Activated naive CD8-positive, alpha-beta T cell treated with anti-CD3 and anti-CD28 coated beads, Interleukin-2, amount 10 ng/mL, durations not matched to agents 7 days and 5 days (primary cell): Measurements from ENCODE around the gene OR7A10. TPM values are rescaled to one million over a fixed set of nuclear protein-coding genes. Genes with fewer than 3 reads are reported as not detected.

Source experiments
- ATAC-seq: fragments of 150-1000 bp; cut with Tn5 transposase; one replicate; pipeline ENCODE4 v1.10.0; 2021; ENCODE audit warnings: low read depth, moderate library complexity
- POLR2A ChIA-PET: fragments of 350-600 bp; sonication (Branson Sonifier 250); formaldehyde crosslinking; loops from one replicate; lab custom pipeline; 2021; ENCODE audit warnings: antibody characterized with exemption; lab: Charles Lee
- DNase-seq: peaks from one replicate; pipeline ENCODE4 v3.0.0; 2021
- H3K27ac Mint-ChIP-seq: one replicate; pipeline ENCODE4 v1.8.0; 2022; ENCODE audit warnings: mild to moderate bottlenecking, mixed read lengths
- H3K27me3 Mint-ChIP-seq: one replicate; pipeline ENCODE4 v1.8.0; 2022; ENCODE audit warnings: mild to moderate bottlenecking, moderate library complexity, mixed read lengths
- H3K36me3 Mint-ChIP-seq: one replicate; pipeline ENCODE4 v1.8.0; 2021; ENCODE audit warnings: mild to moderate bottlenecking, mixed read lengths
- H3K4me1 Mint-ChIP-seq: one replicate; pipeline ENCODE4 v1.8.0; 2021; ENCODE audit warnings: mixed read lengths
- H3K4me3 Mint-ChIP-seq: one replicate; pipeline ENCODE4 v1.8.0; 2022; ENCODE audit warnings: mild to moderate bottlenecking, moderate library complexity, mixed read lengths
- H3K9me3 Mint-ChIP-seq: one replicate; pipeline ENCODE4 v1.8.0; 2021; ENCODE audit warnings: mixed read lengths
- total RNA-seq, 2 experiments: library from RNA; stranded (reverse); gene quantifications; one replicate each; pipeline ENCODE4 v1.2.3, GENCODE V29; 2021

The OR7A10 gene
- total RNA-seq = not detected

- POLR2A ChIA-PET = interaction anchor here (0.7 kb wide), 1 partner anchor 27 kb away, joined by 3 read pairs; no protein-coding TSS in a partner anchor
- DNase-seq (no peak), ATAC-seq (no peak)
- Mint-ChIP-seq H3K4me1 (no peaks in the 10 kb centered on the region), H3K4me3 (no peak within 1 kb of the TSS), H3K27ac (no peak within 1 kb of the TSS), H3K9me3 (no peaks in the 10 kb centered on the region), H3K36me3 (no peaks in the 10 kb centered on the region), H3K27me3 (peaks cover 11% of the 10 kb centered on the region)
These were observed at the start of gene OR7A10 for GRCh38 chr19:14848822-14849221. TSS of gene OR7A10 (minus strand) at chr19:14848922. CDS start at chr19:14841877, 7,045 bp downstream.

- ATAC-seq (no peak), DNase-seq (no peak)
- H3K36me3 Mint-ChIP-seq = no peaks in the 10 kb centered on the region
- H3K4me3 Mint-ChIP-seq = no peak overlapping the region
- POLR2A ChIA-PET = no interaction called here
- H3K4me1 Mint-ChIP-seq = peaks cover 3% of the 10 kb centered on the region
- H3K27me3 Mint-ChIP-seq = peaks cover 24% of the 10 kb centered on the region
- H3K27ac Mint-ChIP-seq = no peak overlapping the region
- no peaks in the 10 kb centered on the region for H3K9me3 Mint-ChIP-seq
These were observed 42.1 kb upstream of the OR7A10 start for GRCh38 chr19:14890643-14891379.

- no peak overlapping the region for H3K4me3 Mint-ChIP-seq
- no peaks in the 10 kb centered on the region for H3K36me3 Mint-ChIP-seq
- no peak overlapping the region for H3K27ac Mint-ChIP-seq
- peaks cover 26% of the 10 kb centered on the region for H3K27me3 Mint-ChIP-seq
- DNase-seq (no peak), ATAC-seq (no peak)
- H3K4me1 Mint-ChIP-seq = peaks cover 3% of the 10 kb centered on the region
- H3K9me3 Mint-ChIP-seq = no peaks in the 10 kb centered on the region
- POLR2A ChIA-PET = no interaction called here
These were observed 41.4 kb upstream of the OR7A10 start for GRCh38 chr19:14889994-14890642.

DNA sequence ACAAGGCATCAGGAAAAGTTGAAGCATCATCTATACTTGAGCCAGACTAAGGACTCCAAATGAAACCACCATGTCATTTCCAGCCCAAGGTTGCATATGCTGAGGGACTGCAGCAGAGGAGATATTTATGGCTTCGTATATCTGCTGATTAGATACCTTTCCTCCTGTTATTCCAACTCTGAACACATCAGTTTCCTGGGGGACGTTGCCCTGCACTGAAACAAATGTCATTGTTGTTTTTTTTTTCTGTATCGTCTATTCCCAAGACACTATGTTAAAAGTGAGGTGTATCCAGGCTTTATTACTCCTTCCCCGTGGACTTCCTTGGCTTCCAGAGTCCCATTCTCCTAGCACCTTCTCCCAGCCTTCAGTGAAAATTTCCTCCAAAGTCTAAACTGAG, 37.3 kb upstream of the OR7A10 start, which contains the start of gene OR7A17:
OR7A17 (minus strand) TSS at position 101 of the 400 bp plus-strand sequence. CDS start 4,777 bp downstream, outside the sequence.
- Mint-ChIP-seq H3K36me3 (no peaks in the 10 kb centered on the region), H3K4me1 (peaks cover 3% of the 10 kb centered on the region), H3K4me3 (no peak within 1 kb of the TSS), H3K27me3 (peaks cover 13% of the 10 kb centered on the region), H3K27ac (no peak within 1 kb of the TSS), H3K9me3 (no peaks in the 10 kb centered on the region)
- POLR2A ChIA-PET = no interaction called here
- DNase-seq (no peak), ATAC-seq (no peak)

DNA sequence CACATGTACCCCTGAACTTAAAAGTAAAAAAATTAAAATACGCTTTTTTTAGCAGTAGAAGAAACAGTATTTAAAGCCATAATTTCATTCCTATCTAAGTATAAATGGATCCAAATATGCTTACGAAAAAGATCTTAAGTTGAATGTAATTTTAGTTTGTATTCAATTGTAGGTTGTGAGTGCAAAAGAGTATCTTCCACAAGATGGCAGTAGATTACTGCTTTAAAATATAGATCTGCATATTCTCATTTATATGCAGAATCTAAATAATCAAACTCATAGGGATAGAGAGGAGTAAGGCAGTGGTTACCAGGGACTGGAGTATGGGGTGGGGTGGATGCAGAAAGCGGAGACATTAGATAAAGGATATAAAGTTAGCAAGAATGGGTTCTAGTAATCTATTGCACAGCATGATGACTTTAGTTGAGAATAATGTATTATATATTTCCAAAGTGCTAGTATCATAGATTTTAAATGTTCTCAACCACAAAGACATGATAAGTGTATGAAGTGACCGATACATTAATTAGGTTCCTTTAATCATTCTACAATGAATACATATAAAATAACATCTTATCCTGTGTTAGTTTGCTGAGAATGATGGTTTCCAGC, 23.0 kb upstream of the OR7A10 start:
- Mint-ChIP-seq H3K4me3 (no peak overlapping the region), H3K9me3 (no peaks in the 10 kb centered on the region), H3K27me3 (peaks cover 11% of the 10 kb centered on the region), H3K27ac (no peak overlapping the region), H3K4me1 (no peaks in the 10 kb centered on the region), H3K36me3 (no peaks in the 10 kb centered on the region)
- no peak for ATAC-seq
- POLR2A ChIA-PET = no interaction called here
- no peak for DNase-seq

- Mint-ChIP-seq H3K4me1 (no peaks in the 10 kb centered on the region), H3K27me3 (peaks cover 14% of the 10 kb centered on the region), H3K4me3 (no peak overlapping the region)
These were observed 19.8 kb upstream of the OR7A10 start for GRCh38 chr19:14868497-14868896.

DNA sequence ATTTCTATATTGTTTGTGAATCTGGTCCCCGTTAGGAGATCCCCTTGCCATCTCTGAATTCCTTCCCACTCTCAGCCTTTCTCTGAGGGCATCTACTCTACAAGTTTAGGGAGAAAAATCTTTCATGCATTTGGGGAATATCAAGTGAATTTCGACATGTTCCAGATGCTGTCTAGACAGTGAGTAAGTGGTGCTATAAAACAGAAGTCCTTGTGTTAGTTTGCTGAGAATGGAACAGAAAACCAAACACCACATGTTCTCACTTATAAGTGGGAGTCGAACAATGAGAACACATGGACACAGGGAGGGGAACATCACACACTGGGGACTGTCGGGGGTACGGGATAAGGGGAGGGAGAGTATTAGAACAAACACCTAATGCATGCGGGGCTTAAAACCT, 5.1 kb downstream of the OR7A10 start:
- Mint-ChIP-seq H3K36me3 (no peaks in the 10 kb centered on the region), H3K27me3 (peaks cover 3% of the 10 kb centered on the region), H3K27ac (no peak overlapping the region), H3K9me3 (no peaks in the 10 kb centered on the region), H3K4me1 (no peaks in the 10 kb centered on the region), H3K4me3 (no peak overlapping the region)
- no peak for DNase-seq
- POLR2A ChIA-PET = no interaction called here
- ATAC-seq = no peak

More at GRCh38 chr19:14868497-14868896, 19.8 kb upstream of the OR7A10 start:
- Mint-ChIP-seq H3K9me3 (no peaks in the 10 kb centered on the region), H3K36me3 (no peaks in the 10 kb centered on the region), H3K27ac (no peak overlapping the region)
- ATAC-seq (no peak), DNase-seq (no peak)
- POLR2A ChIA-PET = no interaction called here

DNA sequence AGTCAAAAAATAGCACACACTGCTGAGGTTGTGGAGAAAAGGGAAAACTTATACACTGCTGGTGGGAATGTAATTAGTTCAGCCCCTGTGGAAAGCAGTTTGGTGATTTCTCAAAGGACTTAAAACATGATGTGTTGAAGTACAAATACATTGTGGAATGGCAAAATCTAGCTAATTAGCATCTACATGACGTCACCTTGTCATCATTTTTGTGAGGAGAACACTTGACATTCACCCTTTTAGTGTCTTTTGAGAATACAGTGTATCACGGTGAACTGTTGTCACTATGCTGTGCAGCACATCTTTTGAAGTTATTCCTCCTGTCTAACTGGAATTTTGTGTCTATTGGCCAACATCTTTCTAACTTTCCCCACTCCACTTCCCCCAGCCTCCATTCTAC, 5.6 kb downstream of the OR7A10 start:
- Mint-ChIP-seq H3K27me3 (peaks cover 3% of the 10 kb centered on the region), H3K4me1 (no peaks in the 10 kb centered on the region), H3K4me3 (no peak overlapping the region), H3K36me3 (no peaks in the 10 kb centered on the region), H3K9me3 (no peaks in the 10 kb centered on the region), H3K27ac (no peak overlapping the region)
- POLR2A ChIA-PET = no interaction called here
- DNase-seq (no peak), ATAC-seq (no peak)

DNA sequence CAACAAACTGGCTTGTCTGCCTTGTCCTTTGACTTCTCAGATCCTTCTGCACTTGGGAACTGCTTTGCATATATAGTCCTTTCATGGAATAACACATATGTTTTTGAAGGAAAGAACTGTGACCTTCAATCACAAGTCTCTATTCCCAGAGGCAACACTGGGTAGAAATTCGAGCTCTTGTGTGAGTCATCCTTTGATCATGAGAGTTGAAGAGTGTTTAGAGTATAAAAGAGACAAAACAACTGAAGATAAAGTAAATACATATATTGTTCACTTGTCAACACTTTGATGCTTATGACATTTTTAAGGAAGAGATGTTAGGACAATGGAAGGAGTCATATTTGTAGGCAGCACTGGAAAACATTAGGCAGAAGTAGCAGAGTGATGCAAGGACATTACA, 8.5 kb downstream of the OR7A10 start:
- Mint-ChIP-seq H3K36me3 (no peaks in the 10 kb centered on the region), H3K9me3 (no peaks in the 10 kb centered on the region), H3K4me3 (no peak overlapping the region), H3K27me3 (peaks cover 2% of the 10 kb centered on the region), H3K27ac (no peak overlapping the region), H3K4me1 (no peaks in the 10 kb centered on the region)
- ATAC-seq (no peak), DNase-seq (no peak)
- POLR2A ChIA-PET = no interaction called here

GRCh38 chr19:14837391-14837790, 11.3 kb downstream of the OR7A10 start:
- H3K27me3 Mint-ChIP-seq = peaks cover 2% of the 10 kb centered on the region

GRCh38 chr19:14835011-14835410, 13.7 kb downstream of the OR7A10 start, which contains the start of the genes OR7A5 and OR7C1:
TSS of gene OR7A5 (minus strand) at chr19:14835185. CDS start at chr19:14828241, 6,944 bp downstream.
TSS of gene OR7C1 (minus strand) at chr19:14835185. CDS start at chr19:14800136, 35,049 bp downstream.
- POLR2A ChIA-PET = no interaction called here
- Mint-ChIP-seq H3K36me3 (no peaks in the 10 kb centered on the region), H3K4me3 (no peak within 1 kb of the TSS), H3K27me3 (no peaks in the 10 kb centered on the region), H3K4me1 (no peaks in the 10 kb centered on the region), H3K27ac (no peak within 1 kb of the TSS), H3K9me3 (no peaks in the 10 kb centered on the region)
- ATAC-seq = no peak
- no peak for DNase-seq

More at GRCh38 chr19:14837391-14837790, 11.3 kb downstream of the OR7A10 start:
- Mint-ChIP-seq H3K9me3 (no peaks in the 10 kb centered on the region), H3K27ac (no peak overlapping the region), H3K4me1 (no peaks in the 10 kb centered on the region), H3K4me3 (no peak overlapping the region), H3K36me3 (no peaks in the 10 kb centered on the region)
- POLR2A ChIA-PET = no interaction called here
- ATAC-seq (no peak), DNase-seq (no peak)

DNA sequence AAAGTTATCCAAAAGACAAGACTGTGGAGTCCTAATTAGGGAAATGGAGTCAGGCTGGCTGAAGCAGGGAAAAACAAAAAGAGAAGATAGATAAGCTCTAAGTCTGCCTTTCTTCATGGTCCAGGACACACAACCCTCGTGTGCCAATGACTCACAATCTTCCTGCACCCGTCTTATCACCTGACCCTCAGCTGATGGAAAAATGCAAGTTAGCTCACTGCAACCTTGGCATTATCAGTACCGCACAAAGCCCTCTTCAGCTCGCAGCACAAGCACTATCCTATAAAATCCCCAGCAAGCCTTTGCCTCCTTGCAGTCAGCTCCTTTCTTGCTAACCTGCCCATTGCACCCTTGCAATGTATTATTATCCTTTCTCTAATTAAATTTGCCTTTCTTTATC, 18.0 kb downstream of the OR7A10 start:
- Mint-ChIP-seq H3K4me1 (no peaks in the 10 kb centered on the region), H3K9me3 (no peaks in the 10 kb centered on the region), H3K27me3 (peaks cover 8% of the 10 kb centered on the region), H3K4me3 (no peak overlapping the region), H3K36me3 (no peaks in the 10 kb centered on the region), H3K27ac (no peak overlapping the region)
- POLR2A ChIA-PET = no interaction called here
- DNase-seq (no peak), ATAC-seq (no peak)

GRCh38 chr19:14826006-14826405, 22.7 kb downstream of the OR7A10 start:
- Mint-ChIP-seq H3K4me1 (no peaks in the 10 kb centered on the region), H3K27me3 (peaks cover 8% of the 10 kb centered on the region), H3K27ac (no peak overlapping the region), H3K4me3 (no peak overlapping the region), H3K9me3 (peaks cover 4% of the 10 kb centered on the region), H3K36me3 (no peaks in the 10 kb centered on the region)
- POLR2A ChIA-PET = no interaction called here
- DNase-seq = no peak
- no peak for ATAC-seq
